Mesothelial cell of epicardium (in vitro differentiated cells): ENCODE results near the gene FAXDC2. TPM values are rescaled to one million over a fixed set of nuclear protein-coding genes. Genes with fewer than 3 reads are reported as not detected.

Experiments used
- DNase-seq, 2 experiments: peaks; one replicate each; pipeline ENCODE4 v3.0.0; 2021; ENCODE audit warnings: low spot score in 2 of 2; ENCODE audit not compliant: unreplicated experiment in 2 of 2
- H3K27ac Mint-ChIP-seq: 2 replicates; pipeline ENCODE4 v1.8.0; 2021; ENCODE audit warnings: mixed read lengths
- H3K27me3 Mint-ChIP-seq: 2 replicates; pipeline ENCODE4 v1.8.0; 2021; ENCODE audit warnings: low read depth, mixed read lengths
- H3K36me3 Mint-ChIP-seq: 2 replicates; pipeline ENCODE4 v1.8.0; 2021; ENCODE audit warnings: mixed read lengths
- H3K4me1 Mint-ChIP-seq: 2 replicates; pipeline ENCODE4 v1.8.0; 2021; ENCODE audit warnings: mixed read lengths
- H3K4me3 Mint-ChIP-seq: 2 replicates; pipeline ENCODE4 v1.8.0; 2021; ENCODE audit warnings: mild to moderate bottlenecking, moderate library complexity, mixed read lengths
- H3K9me3 Mint-ChIP-seq: 2 replicates; pipeline ENCODE4 v1.8.0; 2021; ENCODE audit warnings: mixed read lengths
- CTCF ChIP-seq: fragments of 200-600 bp; sonication (generic); IDR thresholded peaks from one replicate; pipeline ENCODE4 v1.5.0; 2021; ENCODE audit warnings: antibody characterized with exemption; ENCODE audit not compliant: unreplicated experiment
- total RNA-seq: library from RNA; stranded (reverse); gene quantifications from 3 replicates; pipeline ENCODE4 v1.2.1, GENCODE V29; 2021

Gene FAXDC2
- 30.6 to 33.9 TPM (median 33.8 TPM) in 3 replicates for total RNA-seq

DNA sequence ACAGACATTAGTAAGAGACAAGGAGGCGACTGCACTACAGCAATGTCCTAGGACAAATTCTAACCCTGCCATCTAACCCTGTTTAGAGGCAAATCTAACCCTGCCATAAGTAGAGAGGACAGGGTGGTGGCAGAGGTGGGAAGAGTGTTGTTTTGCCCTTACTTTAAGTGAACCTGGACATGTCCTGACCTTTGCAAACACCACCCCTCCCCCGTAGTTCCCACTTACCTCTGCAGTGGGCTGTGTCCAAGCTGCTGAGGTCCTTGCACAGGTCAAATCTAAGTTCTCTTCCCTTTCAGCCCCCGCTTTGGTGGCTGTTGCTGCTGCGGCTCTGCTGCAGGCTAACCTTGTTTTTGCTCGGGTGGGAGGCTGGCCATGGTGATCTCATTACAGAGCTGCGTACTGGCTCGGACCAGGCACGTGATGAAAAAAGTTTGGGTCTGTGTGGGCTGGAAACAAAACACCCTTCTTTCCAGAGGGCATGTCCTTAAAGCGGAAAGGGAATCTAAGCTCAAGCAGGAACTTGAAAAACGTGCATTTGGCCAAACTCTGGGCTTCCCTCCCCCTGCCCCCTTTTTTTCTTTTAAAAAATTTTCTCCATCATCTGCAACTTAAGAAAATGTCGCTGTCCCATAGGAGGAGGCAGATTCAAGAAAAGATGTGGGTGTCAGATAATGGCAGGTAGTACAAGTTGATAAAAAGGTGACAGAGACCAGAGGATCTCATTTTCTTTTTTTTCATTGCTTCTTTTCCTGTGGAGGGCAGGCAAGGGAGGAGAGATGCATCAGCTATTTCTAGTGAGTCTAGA lies at the start of gene FAXDC2:
TSS of gene FAXDC2 (minus strand) at position 349 of the 808 bp plus-strand sequence. CDS start 12,425 bp downstream, outside the sequence.
- no peaks in the 10 kb centered on the region for H3K9me3 Mint-ChIP-seq
- H3K4me3 Mint-ChIP-seq, result peak within 1 kb of the TSS; percentile 85
- peaks cover 4% of the 10 kb centered on the region for H3K36me3 Mint-ChIP-seq
- DNase-seq, result peak; percentile 41 to 73
- TF ChIP-seq CTCF, result no peak
- H3K27ac Mint-ChIP-seq, result peak within 1 kb of the TSS; percentile 97
- peaks cover 29% of the 10 kb centered on the region for H3K4me1 Mint-ChIP-seq
- H3K27me3 Mint-ChIP-seq, result no peaks in the 10 kb centered on the region

DNA sequence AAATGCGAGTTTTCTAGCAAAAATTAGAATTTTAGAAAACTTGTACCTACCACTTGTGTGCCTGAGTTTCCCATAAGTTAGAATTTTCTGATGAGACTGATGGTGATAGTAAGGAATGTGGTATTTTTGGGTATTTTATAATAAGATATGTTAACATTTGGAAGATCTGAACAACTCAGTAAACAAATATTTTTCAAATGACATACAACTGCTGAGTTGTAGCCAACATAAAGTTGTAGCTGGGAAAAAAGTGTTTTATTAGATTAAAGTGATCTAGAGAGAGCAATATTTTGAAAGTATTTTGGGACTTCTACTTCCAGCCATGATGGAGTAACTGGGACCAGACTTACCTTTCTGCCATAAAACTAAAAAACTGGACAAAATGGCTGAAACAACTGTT lies 49.7 kb upstream of the FAXDC2 start:
- Mint-ChIP-seq H3K36me3 (peaks cover 54% of the 10 kb centered on the region), H3K9me3 (no peaks in the 10 kb centered on the region), H3K4me3 (no peak overlapping the region), H3K27ac (no peak overlapping the region), H3K4me1 (no peaks in the 10 kb centered on the region), H3K27me3 (no peaks in the 10 kb centered on the region)
- DNase-seq, result no peak
- TF ChIP-seq CTCF, result no peak

- Mint-ChIP-seq H3K4me1 (no peaks in the 10 kb centered on the region), H3K27me3 (no peaks in the 10 kb centered on the region), H3K9me3 (no peaks in the 10 kb centered on the region), H3K4me3 (no peak overlapping the region), H3K27ac (no peak overlapping the region), H3K36me3 (peaks cover 51% of the 10 kb centered on the region)
- DNase-seq, result no peak
- TF ChIP-seq CTCF, result no peak
Measured at GRCh38 chr5:154899151-154899816, 48.9 kb upstream of the FAXDC2 start.

GRCh38 chr5:154898210-154898609 lies 47.8 kb upstream of the FAXDC2 start:
- no peak overlapping the region for H3K27ac Mint-ChIP-seq
- H3K9me3 Mint-ChIP-seq, result no peaks in the 10 kb centered on the region
- H3K36me3 Mint-ChIP-seq, result peaks cover 53% of the 10 kb centered on the region
- no peak overlapping the region for H3K4me3 Mint-ChIP-seq
- H3K4me1 Mint-ChIP-seq, result no peaks in the 10 kb centered on the region
- TF ChIP-seq CTCF, result no peak
- DNase-seq, result no peak
- no peaks in the 10 kb centered on the region for H3K27me3 Mint-ChIP-seq

GRCh38 chr5:154896562-154897165 lies 46.3 kb upstream of the FAXDC2 start:
- DNase-seq, result no peak
- H3K9me3 Mint-ChIP-seq, result no peaks in the 10 kb centered on the region
- no peaks in the 10 kb centered on the region for H3K27me3 Mint-ChIP-seq
- no peaks in the 10 kb centered on the region for H3K4me1 Mint-ChIP-seq
- peaks cover 50% of the 10 kb centered on the region for H3K36me3 Mint-ChIP-seq
- no peak for TF ChIP-seq CTCF
- H3K4me3 Mint-ChIP-seq, result no peak overlapping the region
- no peak overlapping the region for H3K27ac Mint-ChIP-seq
